K562 (cell line): ENCODE measurements around the gene RASIP1. TPM values are rescaled to one million over a fixed set of nuclear protein-coding genes. Genes with fewer than 3 reads are reported as not detected.

Experiments
- CBFA2T3 ChIP-seq: fragments of 450-650 bp; IDR thresholded peaks from 2 replicates; pipeline ENCODE4 v1.6.1; 2017
- HDAC1 ChIP-seq, 2 experiments: fragments of 450-650 bp; IDR thresholded peaks; 2 replicates each; pipeline ENCODE4 v1.6.1; 2016 to 2017; ENCODE audit warnings: inconsistent platforms in 1 of 2, mild to moderate bottlenecking in 1 of 2, moderate library complexity in 1 of 2
- NR1H2 ChIP-seq: sonication (generic); formaldehyde crosslinking; IDR thresholded peaks from 2 replicates; pipeline ENCODE4 v1.4.0; 2020; ENCODE audit warnings: mild to moderate bottlenecking, missing genetic modification reagents
- POLR2AphosphoS5 ChIP-seq: IDR thresholded peaks from 2 replicates; pipeline ENCODE4 v1.6.1; 2011; ENCODE audit warnings: mild to moderate bottlenecking, low read depth, low read length, moderate library complexity; ENCODE audit not compliant: control insufficient read depth, insufficient read depth
- RBBP5 ChIP-seq: fragments of 200-600 bp; sonication (generic); IDR thresholded peaks from 2 replicates; pipeline ENCODE4 v1.6.1; 2012; ENCODE audit warnings: borderline replicate concordance, mild to moderate bottlenecking, low read length, control low read depth, inconsistent platforms; ENCODE audit not compliant: insufficient read depth, poor library complexity, severe bottlenecking
- SMC3 ChIP-seq: conservative IDR thresholded peaks from 2 replicates; pipeline ENCODE4 v1.6.1; 2011; ENCODE audit warnings: low read depth, low read length, improper control_type of control experiment; ENCODE audit not compliant: insufficient read depth
- ZC3H11A ChIP-seq: IDR thresholded peaks from 2 replicates; pipeline ENCODE4 v1.6.1; 2012; ENCODE audit warnings: low read depth, low read length, improper control_type of control experiment
- ZKSCAN8 ChIP-seq: fragments of 200-800 bp; sonication (Bioruptor generic); IDR thresholded peaks from 2 replicates; pipeline ENCODE4 v1.6.1; 2016; ENCODE audit warnings: missing genetic modification characterization, missing compliant biosample characterization
- ZNF253 ChIP-seq: fragments of 250-450 bp; sonication (Bioruptor Pico); conservative IDR thresholded peaks from 2 replicates; pipeline ENCODE4 v1.6.1; 2021; ENCODE audit warnings: mild to moderate bottlenecking
- ZNF57 ChIP-seq: fragments of 450-650 bp; formaldehyde crosslinking; IDR thresholded peaks from 2 replicates; pipeline ENCODE4 v1.4.0; 2020; ENCODE audit warnings: mild to moderate bottlenecking, moderate library complexity
- polyA plus RNA-seq, 8 experiments: library from polyadenylated mRNA; depleted of rRNA in 4 of 8; stranded (reverse) in 5 of 8; unstranded in 3 of 8; fragments of >200 nt; fragmentation: Nextera tagmentation in 2 of 8; fragmentation: Illumina TruSeq in 1 of 8; extraction: Ambion mirVana in 2 of 8; extraction: Trizol in 1 of 8; gene quantifications; 2 replicates each; pipeline versions ENCODE4 v1.2.1 to v1.2.3, GENCODE V29; 2011 to 2014; ENCODE audit warnings: inconsistent platforms in 1 of 8, missing spikeins in 1 of 8
- total RNA-seq, 7 experiments: library from RNA; depleted of rRNA in 6 of 7; stranded (reverse); fragments of >200 nt in 6 of 7; fragmentation: Illumina TruSeq in 2 of 7; extraction: Trizol in 2 of 7; gene quantifications; 2 replicates each; pipeline versions ENCODE4 v1.2.1 to v1.2.3, GENCODE V29; 2011 to 2021; ENCODE audit warnings: low replicate concordance in 1 of 7
- TF ChIP-seq, protein P1 (sequence below): fragments of 450-650 bp; IDR thresholded peaks from 2 replicates; pipeline ENCODE4 v1.6.1; 2017; ENCODE audit warnings: mild to moderate bottlenecking, moderate library complexity
- TF ChIP-seq, protein P2 (sequence below): fragments of 450-650 bp; IDR thresholded peaks from one replicate; pipeline ENCODE4 v1.6.1; 2018; ENCODE audit warnings: mild to moderate bottlenecking, moderate library complexity; ENCODE audit not compliant: partially characterized antibody
- TF ChIP-seq, protein P3 (sequence below), 2 experiments: fragments of 450-650 bp; formaldehyde crosslinking in 1 of 2; IDR thresholded peaks; 2 replicates each; pipeline versions ENCODE4 v1.4.0 to v1.6.1; 2014 to 2020; ENCODE audit warnings: mild to moderate bottlenecking in 2 of 2, borderline replicate concordance in 1 of 2, low read depth in 1 of 2
- TF ChIP-seq, protein P4 (sequence below): fragments of 450-650 bp; IDR thresholded peaks from 2 replicates; pipeline ENCODE4 v1.6.1; 2016; ENCODE audit warnings: borderline replicate concordance

The RASIP1 gene
- total and polyA plus RNA-seq, 9 of the 15 experiments (the other 6 are each of a cell fraction or from before 2014, with no cell fraction given): 0.20 to 4.7 (median 1.5) TPM

DNA sequence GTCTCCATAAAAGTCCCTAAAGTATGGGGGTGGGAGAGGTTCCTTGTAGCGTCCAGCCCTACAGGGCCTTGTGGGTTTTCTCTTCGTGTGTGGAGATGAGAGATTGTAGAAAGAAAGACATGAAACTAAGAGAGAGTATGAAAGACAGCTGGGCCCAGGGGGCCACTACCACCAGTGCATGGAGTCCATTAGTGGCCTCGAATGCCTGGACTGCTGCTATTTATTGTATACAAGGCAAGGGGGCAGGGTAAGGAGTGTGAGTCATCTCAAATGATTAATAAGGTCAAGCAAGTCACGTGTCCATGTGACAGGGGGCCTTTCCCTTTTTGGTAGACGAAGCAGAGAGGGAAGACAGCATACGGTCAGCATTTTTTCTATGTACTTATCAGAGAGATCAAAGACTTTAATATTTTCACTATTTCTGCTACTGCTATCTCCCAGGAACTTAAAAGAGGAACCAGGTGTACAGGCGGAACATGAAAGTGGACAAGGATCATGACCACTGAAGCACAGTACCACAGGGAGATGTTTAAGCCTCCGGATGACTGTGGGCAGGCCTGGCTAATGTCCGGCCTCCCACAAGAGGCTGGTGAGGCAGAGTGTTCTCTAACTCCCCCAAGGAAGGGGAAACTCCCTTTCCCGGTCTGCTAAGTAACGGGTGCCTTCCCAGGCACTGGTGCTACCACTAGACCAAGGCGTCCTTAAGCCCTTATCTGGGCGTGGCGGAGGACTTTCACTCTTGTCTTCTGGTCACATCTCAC is 40.4 kb upstream of the RASIP1 start (continued):
- TF ChIP-seq ZKSCAN8: no peak
- TF ChIP-seq, protein P1, sequence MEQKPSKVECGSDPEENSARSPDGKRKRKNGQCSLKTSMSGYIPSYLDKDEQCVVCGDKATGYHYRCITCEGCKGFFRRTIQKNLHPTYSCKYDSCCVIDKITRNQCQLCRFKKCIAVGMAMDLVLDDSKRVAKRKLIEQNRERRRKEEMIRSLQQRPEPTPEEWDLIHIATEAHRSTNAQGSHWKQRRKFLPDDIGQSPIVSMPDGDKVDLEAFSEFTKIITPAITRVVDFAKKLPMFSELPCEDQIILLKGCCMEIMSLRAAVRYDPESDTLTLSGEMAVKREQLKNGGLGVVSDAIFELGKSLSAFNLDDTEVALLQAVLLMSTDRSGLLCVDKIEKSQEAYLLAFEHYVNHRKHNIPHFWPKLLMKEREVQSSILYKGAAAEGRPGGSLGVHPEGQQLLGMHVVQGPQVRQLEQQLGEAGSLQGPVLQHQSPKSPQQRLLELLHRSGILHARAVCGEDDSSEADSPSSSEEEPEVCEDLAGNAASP: no peak
- TF ChIP-seq, protein P2, sequence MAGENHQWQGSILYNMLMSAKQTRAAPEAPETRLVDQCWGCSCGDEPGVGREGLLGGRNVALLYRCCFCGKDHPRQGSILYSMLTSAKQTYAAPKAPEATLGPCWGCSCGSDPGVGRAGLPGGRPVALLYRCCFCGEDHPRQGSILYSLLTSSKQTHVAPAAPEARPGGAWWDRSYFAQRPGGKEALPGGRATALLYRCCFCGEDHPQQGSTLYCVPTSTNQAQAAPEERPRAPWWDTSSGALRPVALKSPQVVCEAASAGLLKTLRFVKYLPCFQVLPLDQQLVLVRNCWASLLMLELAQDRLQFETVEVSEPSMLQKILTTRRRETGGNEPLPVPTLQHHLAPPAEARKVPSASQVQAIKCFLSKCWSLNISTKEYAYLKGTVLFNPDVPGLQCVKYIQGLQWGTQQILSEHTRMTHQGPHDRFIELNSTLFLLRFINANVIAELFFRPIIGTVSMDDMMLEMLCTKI: no peak
- TF ChIP-seq, protein P3, sequence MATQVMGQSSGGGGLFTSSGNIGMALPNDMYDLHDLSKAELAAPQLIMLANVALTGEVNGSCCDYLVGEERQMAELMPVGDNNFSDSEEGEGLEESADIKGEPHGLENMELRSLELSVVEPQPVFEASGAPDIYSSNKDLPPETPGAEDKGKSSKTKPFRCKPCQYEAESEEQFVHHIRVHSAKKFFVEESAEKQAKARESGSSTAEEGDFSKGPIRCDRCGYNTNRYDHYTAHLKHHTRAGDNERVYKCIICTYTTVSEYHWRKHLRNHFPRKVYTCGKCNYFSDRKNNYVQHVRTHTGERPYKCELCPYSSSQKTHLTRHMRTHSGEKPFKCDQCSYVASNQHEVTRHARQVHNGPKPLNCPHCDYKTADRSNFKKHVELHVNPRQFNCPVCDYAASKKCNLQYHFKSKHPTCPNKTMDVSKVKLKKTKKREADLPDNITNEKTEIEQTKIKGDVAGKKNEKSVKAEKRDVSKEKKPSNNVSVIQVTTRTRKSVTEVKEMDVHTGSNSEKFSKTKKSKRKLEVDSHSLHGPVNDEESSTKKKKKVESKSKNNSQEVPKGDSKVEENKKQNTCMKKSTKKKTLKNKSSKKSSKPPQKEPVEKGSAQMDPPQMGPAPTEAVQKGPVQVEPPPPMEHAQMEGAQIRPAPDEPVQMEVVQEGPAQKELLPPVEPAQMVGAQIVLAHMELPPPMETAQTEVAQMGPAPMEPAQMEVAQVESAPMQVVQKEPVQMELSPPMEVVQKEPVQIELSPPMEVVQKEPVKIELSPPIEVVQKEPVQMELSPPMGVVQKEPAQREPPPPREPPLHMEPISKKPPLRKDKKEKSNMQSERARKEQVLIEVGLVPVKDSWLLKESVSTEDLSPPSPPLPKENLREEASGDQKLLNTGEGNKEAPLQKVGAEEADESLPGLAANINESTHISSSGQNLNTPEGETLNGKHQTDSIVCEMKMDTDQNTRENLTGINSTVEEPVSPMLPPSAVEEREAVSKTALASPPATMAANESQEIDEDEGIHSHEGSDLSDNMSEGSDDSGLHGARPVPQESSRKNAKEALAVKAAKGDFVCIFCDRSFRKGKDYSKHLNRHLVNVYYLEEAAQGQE (IDR thresholded peaks at IDR 0.05; ENCODE audit: borderline replicate concordance): peak; percentile 76
- TF ChIP-seq, protein P3 (CRISPR knock-in tag; IDR thresholded peaks at IDR 0.05; ENCODE audit: low read depth): no peak
- no peak for TF ChIP-seq CBFA2T3
- no peak for TF ChIP-seq POLR2AphosphoS5
- TF ChIP-seq HDAC1 (IDR thresholded peaks at IDR 0.05): peak in 1 of 2 experiments; percentile 45; a peak in 1 of 4 replicates
- no peak for TF ChIP-seq ZNF57 (CRISPR knock-in tag)
- TF ChIP-seq ZNF253: no peak
- no peak for TF ChIP-seq ZC3H11A
- TF ChIP-seq NR1H2 (CRISPR knock-in tag): no peak
- TF ChIP-seq, protein P4, sequence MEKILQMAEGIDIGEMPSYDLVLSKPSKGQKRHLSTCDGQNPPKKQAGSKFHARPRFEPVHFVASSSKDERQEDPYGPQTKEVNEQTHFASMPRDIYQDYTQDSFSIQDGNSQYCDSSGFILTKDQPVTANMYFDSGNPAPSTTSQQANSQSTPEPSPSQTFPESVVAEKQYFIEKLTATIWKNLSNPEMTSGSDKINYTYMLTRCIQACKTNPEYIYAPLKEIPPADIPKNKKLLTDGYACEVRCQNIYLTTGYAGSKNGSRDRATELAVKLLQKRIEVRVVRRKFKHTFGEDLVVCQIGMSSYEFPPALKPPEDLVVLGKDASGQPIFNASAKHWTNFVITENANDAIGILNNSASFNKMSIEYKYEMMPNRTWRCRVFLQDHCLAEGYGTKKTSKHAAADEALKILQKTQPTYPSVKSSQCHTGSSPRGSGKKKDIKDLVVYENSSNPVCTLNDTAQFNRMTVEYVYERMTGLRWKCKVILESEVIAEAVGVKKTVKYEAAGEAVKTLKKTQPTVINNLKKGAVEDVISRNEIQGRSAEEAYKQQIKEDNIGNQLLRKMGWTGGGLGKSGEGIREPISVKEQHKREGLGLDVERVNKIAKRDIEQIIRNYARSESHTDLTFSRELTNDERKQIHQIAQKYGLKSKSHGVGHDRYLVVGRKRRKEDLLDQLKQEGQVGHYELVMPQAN: no peak
- TF ChIP-seq SMC3: no peak; the same call in 1 of the 2 replicates
- TF ChIP-seq RBBP5: no peak
